GM12892 (cell line): ENCODE data around the gene CDH23.

Experiments used
- POLR2A ChIP-seq: IDR thresholded peaks from 2 replicates; pipeline ENCODE4 v1.6.1; 2011; ENCODE audit warnings: low read depth, low read length, control low read depth
- POLR2AphosphoS5 ChIP-seq: IDR thresholded peaks from 2 replicates; pipeline ENCODE4 v1.6.1; 2011; ENCODE audit warnings: low read depth, low read length, control low read depth
- TAF1 ChIP-seq: IDR thresholded peaks from 2 replicates; pipeline ENCODE4 v1.6.1; 2011; ENCODE audit warnings: low read depth, mild to moderate bottlenecking, control low read depth, low read length, borderline replicate concordance

GRCh38 chr10:71721313-71721712 is 324.6 kb downstream of the CDH23 start:
- TF ChIP-seq TAF1, result no peak
- no peak for TF ChIP-seq POLR2A
- TF ChIP-seq POLR2AphosphoS5, result no peak
